ENCODE measurements around the gene OR6B2. TPM values are rescaled to one million over a fixed set of nuclear protein-coding genes. Genes with fewer than 3 reads are reported as not detected.
"Not testable (repeated sequence)": the region's sequence is repeated elsewhere in the genome, so short reads cannot be mapped to it uniquely, and the experiment has no call there.

The OR6B2 gene
- total and polyA plus RNA-seq, 9 donors = not detected

DNA sequence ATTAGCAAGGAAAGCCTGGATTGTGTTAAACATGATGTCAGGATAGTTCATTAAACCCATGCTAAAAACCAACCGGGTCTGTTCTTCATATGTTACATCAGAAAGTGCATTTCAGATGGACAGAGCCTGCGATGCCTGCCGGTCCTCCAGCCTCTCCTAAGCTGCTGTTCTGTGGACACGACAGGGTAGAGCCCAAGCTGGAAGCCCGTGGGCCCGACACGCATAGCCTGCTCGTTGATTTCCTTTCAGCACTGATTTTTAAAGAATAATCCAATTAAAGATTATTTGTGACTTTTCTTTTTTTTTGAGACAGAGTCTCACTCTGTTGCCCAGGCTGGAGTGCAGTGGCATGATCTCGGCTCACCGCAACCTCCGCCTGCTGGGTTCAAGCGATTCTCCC, 22.3 kb upstream of the OR6B2 start:
- Histone ChIP-seq H3K4me1 (ENCODE audit: insufficient read depth) (no peaks in the 10 kb centered on the region), H3K4me3 (no peak overlapping the region), H3K27ac (no peak overlapping the region), H3K36me3 (no peaks in the 10 kb centered on the region), H3K9me3 (no peaks in the 10 kb centered on the region), H3K27me3 (no peaks in the 10 kb centered on the region)
- intact Hi-C loops (cut with DNase I) = loop anchor here in 1 of 4 donors (10.0 kb wide), 1 partner anchor 92 kb away; the partner anchor contains the start of gene OTOS
- TF ChIP-seq EP300 (IDR thresholded peaks at IDR 0.05) (no peak), POLR2A (IDR thresholded peaks at IDR 0.05) (no peak)
- TF ChIP-seq, protein P1, sequence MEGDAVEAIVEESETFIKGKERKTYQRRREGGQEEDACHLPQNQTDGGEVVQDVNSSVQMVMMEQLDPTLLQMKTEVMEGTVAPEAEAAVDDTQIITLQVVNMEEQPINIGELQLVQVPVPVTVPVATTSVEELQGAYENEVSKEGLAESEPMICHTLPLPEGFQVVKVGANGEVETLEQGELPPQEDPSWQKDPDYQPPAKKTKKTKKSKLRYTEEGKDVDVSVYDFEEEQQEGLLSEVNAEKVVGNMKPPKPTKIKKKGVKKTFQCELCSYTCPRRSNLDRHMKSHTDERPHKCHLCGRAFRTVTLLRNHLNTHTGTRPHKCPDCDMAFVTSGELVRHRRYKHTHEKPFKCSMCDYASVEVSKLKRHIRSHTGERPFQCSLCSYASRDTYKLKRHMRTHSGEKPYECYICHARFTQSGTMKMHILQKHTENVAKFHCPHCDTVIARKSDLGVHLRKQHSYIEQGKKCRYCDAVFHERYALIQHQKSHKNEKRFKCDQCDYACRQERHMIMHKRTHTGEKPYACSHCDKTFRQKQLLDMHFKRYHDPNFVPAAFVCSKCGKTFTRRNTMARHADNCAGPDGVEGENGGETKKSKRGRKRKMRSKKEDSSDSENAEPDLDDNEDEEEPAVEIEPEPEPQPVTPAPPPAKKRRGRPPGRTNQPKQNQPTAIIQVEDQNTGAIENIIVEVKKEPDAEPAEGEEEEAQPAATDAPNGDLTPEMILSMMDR (IDR thresholded peaks at IDR 0.05) = no peak
- DNase-seq = no peak
- 81 to 83% (median 81%) methylated on average over 12 of the region's 12 CpGs for WGBS, 3 donors

DNA sequence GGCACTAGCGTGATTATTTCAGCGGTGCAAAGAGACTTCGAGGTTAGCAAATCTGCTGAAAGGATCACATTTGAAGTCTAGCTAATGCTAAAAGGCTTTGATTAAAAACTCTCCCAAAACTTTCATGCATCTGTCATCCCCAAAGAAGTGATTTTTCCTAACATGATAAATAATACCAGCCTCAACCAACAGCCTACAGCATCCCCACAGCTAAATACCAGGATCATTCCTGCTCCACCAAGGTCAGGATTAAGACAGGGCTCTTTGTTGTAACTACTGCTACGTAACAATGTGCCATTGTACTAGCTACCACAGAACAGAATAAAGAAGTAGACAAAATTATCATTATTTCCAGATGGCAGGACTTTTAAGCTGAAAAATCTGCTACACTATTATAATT, 21.5 kb upstream of the OR6B2 start:
- Histone ChIP-seq H3K36me3 (no peaks in the 10 kb centered on the region), H3K27me3 (no peaks in the 10 kb centered on the region), H3K27ac (no peak overlapping the region), H3K4me3 (no peak overlapping the region), H3K9me3 (no peaks in the 10 kb centered on the region), H3K4me1 (ENCODE audit: insufficient read depth) (no peaks in the 10 kb centered on the region)
- intact Hi-C loops (cut with DNase I) = loop anchor here in 1 of 4 donors (10.0 kb wide), 1 partner anchor 93 kb away; the partner anchor contains the start of gene OTOS
- TF ChIP-seq EP300 (IDR thresholded peaks at IDR 0.05) = no peak
- no peak for DNase-seq
- WGBS, 3 donors = 62 to 74% (median 65%) methylated on average over 4 of the region's 4 CpGs

DNA sequence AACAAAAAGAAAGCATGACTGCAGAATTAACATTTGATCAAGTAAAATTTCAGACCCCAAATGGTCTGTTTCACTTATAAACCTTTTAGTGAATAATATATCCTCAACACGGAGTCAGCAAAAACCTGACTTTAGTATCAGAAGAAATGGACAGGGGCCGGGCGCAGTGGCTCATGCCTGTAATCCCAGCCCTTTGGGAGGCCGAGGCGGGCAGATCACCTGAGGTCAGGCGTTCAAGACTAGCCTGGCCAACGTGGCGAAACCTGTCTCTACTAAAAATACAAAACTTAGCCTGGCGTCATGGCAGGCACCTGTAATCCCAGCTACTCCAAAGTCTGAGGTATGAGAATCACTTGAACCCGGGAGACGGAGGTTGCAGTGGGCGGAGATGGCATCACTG, 20.0 kb upstream of the OR6B2 start:
- Histone ChIP-seq H3K4me3 (no peak overlapping the region), H3K36me3 (no peaks in the 10 kb centered on the region), H3K27me3 (no peaks in the 10 kb centered on the region), H3K4me1 (ENCODE audit: insufficient read depth) (no peaks in the 10 kb centered on the region), H3K9me3 (no peaks in the 10 kb centered on the region), H3K27ac (no peak overlapping the region)
- intact Hi-C loops (cut with DNase I) = loop anchor here in 1 of 4 donors (10.0 kb wide), 1 partner anchor 95 kb away; the partner anchor contains the start of gene OTOS
- DNase-seq = no peak
- TF ChIP-seq POLR2A (IDR thresholded peaks at IDR 0.05) (no peak), EP300 (IDR thresholded peaks at IDR 0.05) (no peak)
- TF ChIP-seq, protein P1 (IDR thresholded peaks at IDR 0.05) = no peak
- WGBS, 3 donors = 75 to 84% (median 79%) methylated on average over 12 of the region's 12 CpGs

DNA sequence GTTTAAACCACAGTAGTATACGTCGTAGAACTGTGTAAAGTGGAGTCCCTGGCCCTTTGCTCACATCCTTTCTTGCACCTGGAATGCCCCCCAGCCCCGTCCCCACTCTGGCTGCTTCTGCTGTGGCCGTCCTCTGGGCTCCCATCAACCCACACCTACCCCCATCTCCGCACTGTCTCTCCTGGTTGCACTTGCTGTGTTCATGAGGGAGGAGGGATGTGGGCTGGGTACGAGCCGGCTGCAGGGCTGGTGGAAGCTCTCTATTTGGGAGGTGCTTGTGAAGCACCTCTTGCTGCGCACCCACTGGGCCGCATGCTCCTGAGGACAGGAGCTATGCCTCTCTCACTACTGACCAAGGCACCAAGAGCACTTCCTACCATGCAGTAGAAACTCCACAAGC, 18.0 kb upstream of the OR6B2 start:
- Histone ChIP-seq H3K9me3 (no peaks in the 10 kb centered on the region), H3K36me3 (no peaks in the 10 kb centered on the region), H3K4me1 (ENCODE audit: insufficient read depth) (no peaks in the 10 kb centered on the region), H3K4me3 (no peak overlapping the region), H3K27ac (no peak overlapping the region), H3K27me3 (no peaks in the 10 kb centered on the region)
- 67 to 74% (median 73%) methylated on average over 9 of the region's 9 CpGs for WGBS, 3 donors
- no peak for DNase-seq
- TF ChIP-seq EP300 (IDR thresholded peaks at IDR 0.05) (no peak), POLR2A (IDR thresholded peaks at IDR 0.05) (no peak)
- TF ChIP-seq, protein P1 (IDR thresholded peaks at IDR 0.05) = no peak
- intact Hi-C loops (cut with DNase I) = no loop called here

DNA sequence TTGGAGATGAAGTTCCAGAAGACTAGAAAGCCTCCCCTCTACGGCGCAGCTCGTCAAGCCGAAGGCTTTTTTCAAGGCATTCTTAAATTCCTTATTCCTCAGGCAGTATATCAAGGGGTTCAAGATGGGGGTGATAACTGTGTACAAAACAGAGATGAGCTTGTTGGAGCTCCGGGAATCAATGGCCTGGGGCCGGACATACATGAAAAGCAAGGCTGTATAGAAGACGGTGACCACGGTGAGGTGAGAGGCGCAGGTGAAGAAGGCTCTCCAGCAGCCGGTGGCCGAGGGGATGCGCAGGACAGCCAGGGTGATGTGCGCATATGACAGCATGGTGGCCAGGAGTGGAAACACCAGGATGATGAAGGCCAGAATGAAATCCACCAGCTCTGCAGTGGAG, 14.9 kb upstream of the OR6B2 start:
- no peaks in the 10 kb centered on the region for H3K27me3 ChIP-seq
- no peak for DNase-seq
- no peaks in the 10 kb centered on the region for H3K4me1 ChIP-seq (ENCODE audit: insufficient read depth)
- H3K27ac ChIP-seq = no peak overlapping the region
- intact Hi-C loops (cut with DNase I) = no loop called here
- no peak overlapping the region for H3K4me3 ChIP-seq
- WGBS, 3 donors = 87 to 88% (median 88%) methylated on average over 12 to 13 of the region's 13 CpGs
- H3K36me3 ChIP-seq = no peaks in the 10 kb centered on the region
- TF ChIP-seq, protein P1 (IDR thresholded peaks at IDR 0.05) = no peak
- TF ChIP-seq EP300 (IDR thresholded peaks at IDR 0.05) (no peak), POLR2A (IDR thresholded peaks at IDR 0.05) (no peak)
- no peaks in the 10 kb centered on the region for H3K9me3 ChIP-seq

DNA sequence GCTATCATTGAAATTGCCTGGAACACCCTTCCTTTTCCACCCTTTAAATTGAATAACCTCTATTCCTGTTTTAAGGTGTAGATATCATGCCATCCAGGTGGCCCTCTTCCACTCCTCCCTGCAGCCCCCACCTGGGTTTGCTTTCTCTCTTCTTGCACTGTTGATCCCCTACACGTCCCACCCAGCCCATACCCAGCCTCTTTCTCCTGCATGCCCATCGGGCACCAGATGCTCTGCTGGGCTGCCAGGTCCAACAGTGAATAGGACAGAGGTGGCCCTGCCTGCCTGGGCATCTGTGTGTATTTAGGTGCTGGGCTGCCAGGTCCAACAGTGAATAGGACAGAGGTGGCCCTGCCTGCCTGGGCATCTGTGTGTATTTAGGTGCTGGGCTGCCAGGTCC, 13.9 kb upstream of the OR6B2 start:
- intact Hi-C loops (cut with DNase I); H3K27ac ChIP-seq; DNase-seq; H3K27me3 ChIP-seq; H3K36me3 ChIP-seq; H3K4me1 ChIP-seq (ENCODE audit: insufficient read depth); H3K9me3 ChIP-seq; H3K4me3 ChIP-seq: not testable (repeated sequence)
- WGBS, 3 donors = 65 to 76% (median 67%) methylated on average over 2 of the region's 2 CpGs

All from ovary (tissue), 9 donors.